Measurements from ENCODE around the gene MYLK. TPM values are rescaled to one million over a fixed set of nuclear protein-coding genes. Genes with fewer than 3 reads are reported as not detected.

The MYLK gene
- total RNA-seq, 1 donor from 2014 or later, result 20.1 TPM

DNA sequence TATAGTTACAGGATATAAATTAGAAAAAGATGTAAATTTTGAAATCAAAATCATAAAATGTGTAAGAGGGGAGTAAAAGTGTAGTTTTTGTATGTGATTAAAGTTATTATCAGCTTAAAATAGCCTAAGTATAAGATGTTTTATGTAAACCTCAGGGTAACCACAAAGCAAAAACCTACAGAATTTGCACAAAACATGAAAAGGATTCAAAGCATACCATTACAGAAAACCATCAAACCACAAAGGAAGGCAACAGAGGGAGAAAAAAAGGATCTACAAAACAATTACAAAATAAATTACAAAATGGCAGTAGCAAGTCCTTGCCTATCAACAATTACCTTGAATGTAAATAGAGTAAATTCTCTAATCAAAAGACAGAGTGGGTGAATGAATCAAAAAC, 36.7 kb upstream of the MYLK start:
- Mint-ChIP-seq H3K4me3 (no peak overlapping the region), H3K36me3 (ENCODE audit: low read depth) (peaks cover 66% of the 10 kb centered on the region), H3K9me3 (peaks cover 29% of the 10 kb centered on the region), H3K27me3 (ENCODE audit: low read depth) (no peaks in the 10 kb centered on the region), H3K27ac (ENCODE audit: unreplicated experiment) (no peak overlapping the region), H3K4me1 (no peaks in the 10 kb centered on the region)
- DNase-seq (ENCODE audit: low read depth, low spot score), result no peak
- TF ChIP-seq, protein P1, sequence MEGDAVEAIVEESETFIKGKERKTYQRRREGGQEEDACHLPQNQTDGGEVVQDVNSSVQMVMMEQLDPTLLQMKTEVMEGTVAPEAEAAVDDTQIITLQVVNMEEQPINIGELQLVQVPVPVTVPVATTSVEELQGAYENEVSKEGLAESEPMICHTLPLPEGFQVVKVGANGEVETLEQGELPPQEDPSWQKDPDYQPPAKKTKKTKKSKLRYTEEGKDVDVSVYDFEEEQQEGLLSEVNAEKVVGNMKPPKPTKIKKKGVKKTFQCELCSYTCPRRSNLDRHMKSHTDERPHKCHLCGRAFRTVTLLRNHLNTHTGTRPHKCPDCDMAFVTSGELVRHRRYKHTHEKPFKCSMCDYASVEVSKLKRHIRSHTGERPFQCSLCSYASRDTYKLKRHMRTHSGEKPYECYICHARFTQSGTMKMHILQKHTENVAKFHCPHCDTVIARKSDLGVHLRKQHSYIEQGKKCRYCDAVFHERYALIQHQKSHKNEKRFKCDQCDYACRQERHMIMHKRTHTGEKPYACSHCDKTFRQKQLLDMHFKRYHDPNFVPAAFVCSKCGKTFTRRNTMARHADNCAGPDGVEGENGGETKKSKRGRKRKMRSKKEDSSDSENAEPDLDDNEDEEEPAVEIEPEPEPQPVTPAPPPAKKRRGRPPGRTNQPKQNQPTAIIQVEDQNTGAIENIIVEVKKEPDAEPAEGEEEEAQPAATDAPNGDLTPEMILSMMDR (conservative IDR thresholded peaks at IDR 0.05), result no peak

DNA sequence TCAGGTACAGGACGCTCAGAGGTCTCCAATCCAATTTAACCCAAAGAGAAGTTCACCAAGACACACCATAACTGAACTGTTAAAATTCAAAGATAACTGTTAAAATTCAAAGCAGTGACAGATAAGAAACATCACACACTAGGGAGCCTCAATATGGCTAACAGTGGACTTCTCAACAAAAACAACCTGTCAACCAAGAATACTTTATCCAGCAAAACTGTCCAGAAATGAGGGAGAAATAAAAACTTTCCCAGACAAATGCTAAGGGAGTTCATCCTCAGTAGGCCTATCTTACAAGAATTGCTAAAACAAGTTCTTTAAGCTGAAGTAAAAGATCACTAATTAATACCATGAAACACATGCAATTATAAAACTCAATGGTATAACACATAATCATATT, 36.3 kb upstream of the MYLK start:
- TF ChIP-seq, protein P1 (conservative IDR thresholded peaks at IDR 0.05), result no peak
- H3K9me3 Mint-ChIP-seq, result peaks cover 29% of the 10 kb centered on the region
- no peak overlapping the region for H3K27ac Mint-ChIP-seq (ENCODE audit: unreplicated experiment)
- H3K27me3 Mint-ChIP-seq (ENCODE audit: low read depth), result no peaks in the 10 kb centered on the region
- no peaks in the 10 kb centered on the region for H3K4me1 Mint-ChIP-seq
- peaks cover 65% of the 10 kb centered on the region for H3K36me3 Mint-ChIP-seq (ENCODE audit: low read depth)
- no peak for DNase-seq (ENCODE audit: low read depth, low spot score)
- no peak overlapping the region for H3K4me3 Mint-ChIP-seq

DNA sequence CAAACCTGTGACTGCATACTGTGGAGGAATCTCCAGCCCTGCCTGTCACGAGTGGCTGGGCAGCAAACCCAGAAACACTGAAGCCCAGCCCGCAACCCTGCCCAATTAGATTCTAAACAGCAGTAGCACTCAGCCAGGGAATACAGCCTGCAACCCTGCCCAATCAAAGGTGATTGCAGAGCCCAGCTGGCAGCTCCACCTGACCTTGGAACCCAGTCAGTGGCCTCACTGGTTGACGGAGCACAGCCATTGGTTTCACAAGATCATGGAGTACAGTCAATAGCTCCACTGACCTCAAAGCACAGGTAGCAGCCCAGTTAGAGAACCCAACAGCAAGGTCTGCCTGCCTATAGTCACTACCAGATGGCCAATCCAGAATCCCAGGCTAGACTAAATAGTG, 35.2 kb upstream of the MYLK start:
- Mint-ChIP-seq H3K9me3 (peaks cover 23% of the 10 kb centered on the region), H3K36me3 (ENCODE audit: low read depth) (peaks cover 56% of the 10 kb centered on the region), H3K4me3 (no peak overlapping the region), H3K27ac (ENCODE audit: unreplicated experiment) (no peak overlapping the region), H3K27me3 (ENCODE audit: low read depth) (no peaks in the 10 kb centered on the region), H3K4me1 (no peaks in the 10 kb centered on the region)
- TF ChIP-seq, protein P1 (conservative IDR thresholded peaks at IDR 0.05), result no peak
- no peak for DNase-seq (ENCODE audit: low read depth, low spot score)

DNA sequence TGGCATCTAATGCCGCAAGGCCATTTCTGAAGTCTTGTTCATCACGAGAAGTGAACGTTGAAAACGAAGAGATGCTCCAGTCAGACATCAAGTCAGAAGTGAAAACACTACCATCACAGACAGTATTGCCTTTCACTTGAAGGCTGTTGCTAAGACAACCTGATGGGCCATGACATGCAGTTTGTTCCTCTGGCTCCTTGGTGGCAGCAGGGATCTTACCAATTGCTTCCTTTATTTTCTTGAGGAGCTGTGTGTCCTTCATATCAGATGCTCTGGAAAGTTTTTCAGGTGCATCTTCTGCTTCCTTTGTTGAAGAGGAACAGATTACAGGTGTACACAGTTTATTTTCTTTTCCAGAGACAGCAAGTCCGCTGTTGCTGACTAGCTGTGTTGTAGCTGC, 30.7 kb upstream of the MYLK start:
- Mint-ChIP-seq H3K27ac (ENCODE audit: unreplicated experiment) (no peak overlapping the region), H3K4me1 (no peaks in the 10 kb centered on the region), H3K9me3 (no peaks in the 10 kb centered on the region), H3K36me3 (ENCODE audit: low read depth) (peaks cover 15% of the 10 kb centered on the region), H3K27me3 (ENCODE audit: low read depth) (no peaks in the 10 kb centered on the region), H3K4me3 (no peak overlapping the region)
- TF ChIP-seq, protein P1 (conservative IDR thresholded peaks at IDR 0.05), result no peak
- DNase-seq (ENCODE audit: low read depth, low spot score), result no peak

DNA sequence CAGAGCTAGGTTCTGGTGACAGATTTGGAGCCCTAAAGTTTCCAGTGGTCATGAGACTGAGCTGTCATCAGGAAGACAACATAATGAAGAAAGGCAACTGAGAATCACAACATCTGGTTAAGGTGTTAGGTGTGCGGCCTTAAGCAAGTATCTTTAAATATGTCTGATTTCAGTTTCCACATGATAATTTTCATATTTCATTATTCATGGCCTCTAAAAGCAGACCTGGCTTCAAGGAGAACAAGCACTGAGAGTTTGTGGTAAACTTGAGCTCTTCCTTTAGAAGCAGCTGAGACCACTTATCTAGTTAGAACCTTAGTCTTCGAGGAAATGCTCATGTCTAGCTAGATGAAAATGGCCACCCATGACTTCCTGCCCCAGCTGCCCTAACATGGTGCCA, 25.7 kb upstream of the MYLK start:
- no peak overlapping the region for H3K27ac Mint-ChIP-seq (ENCODE audit: unreplicated experiment)
- no peak overlapping the region for H3K4me3 Mint-ChIP-seq

More for the DNA sequence above, 25.7 kb upstream of the MYLK start:
- peaks cover 3% of the 10 kb centered on the region for H3K36me3 Mint-ChIP-seq (ENCODE audit: low read depth)
- peaks cover 2% of the 10 kb centered on the region for H3K9me3 Mint-ChIP-seq
- no peak for DNase-seq (ENCODE audit: low read depth, low spot score)
- TF ChIP-seq, protein P1 (conservative IDR thresholded peaks at IDR 0.05), result no peak
- no peaks in the 10 kb centered on the region for H3K27me3 Mint-ChIP-seq (ENCODE audit: low read depth)
- H3K4me1 Mint-ChIP-seq, result no peaks in the 10 kb centered on the region

Measured in neural crest cell (in vitro differentiated cells).